ENCODE data around the gene PTPN2.
A peak's percentile ranks its signal among the peaks of the same experiment; 100 is the strongest.

The PTPN2 gene

DNA sequence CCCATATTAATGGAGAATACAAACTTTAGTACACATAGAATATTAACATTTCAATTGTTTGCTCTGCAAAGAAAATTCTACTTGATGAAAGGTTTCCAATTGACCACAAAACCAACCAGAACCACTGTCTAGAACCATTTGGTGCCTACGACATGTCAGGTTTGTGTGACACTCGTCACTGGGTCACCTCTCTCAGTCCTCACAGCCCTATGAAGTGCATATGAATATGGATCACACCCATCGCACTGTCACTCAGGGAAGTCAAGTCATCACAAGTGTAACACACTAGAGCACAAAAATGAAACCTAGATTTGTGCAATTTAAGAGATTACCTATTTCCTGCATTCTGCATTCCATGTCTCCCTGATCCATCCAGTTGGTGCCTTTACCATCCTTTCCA lies 43.7 kb downstream of the PTPN2 start:
- Histone ChIP-seq H3K9me3 (ENCODE audit: insufficient read depth, low read depth, low read length) (no peaks in the 10 kb centered on the region), H3K36me3 (ENCODE audit: control insufficient read depth in 1 of 2, insufficient read depth in 2 of 2, low read length in 2 of 2) (peaks cover 0 to 2% of the 10 kb centered on the region in 2 experiments), H3K18ac (ENCODE audit: low read length) (no peak overlapping the region), H3K79me2 (ENCODE audit: control insufficient read depth, insufficient read depth, low read length, poor library complexity) (no peaks in the 10 kb centered on the region), H4K12ac (ENCODE audit: low read depth, low read length) (no peak overlapping the region), H3K4ac (ENCODE audit: low read depth, low read length) (no peak overlapping the region), H3K4me1 (ENCODE audit: control insufficient read depth in 1 of 2, insufficient read depth in 2 of 2, low read length in 2 of 2) (peaks cover 7% of the 10 kb centered on the region in 2 experiments), H3K79me1 (ENCODE audit: low read length) (no peaks in the 10 kb centered on the region), H2BK12ac (ENCODE audit: low read length) (no peak overlapping the region), H4K91ac (ENCODE audit: low read depth, low read length) (no peak overlapping the region), H2BK120ac (ENCODE audit: insufficient read depth, low read length, poor library complexity) (no peak overlapping the region), H3K27ac (ENCODE audit: low read depth, low read length) (no peak overlapping the region), H3K14ac (ENCODE audit: low read length) (no peak overlapping the region), H3K4me3 (ENCODE audit: low read depth, low read length) (no peak overlapping the region), H2BK5ac (ENCODE audit: low read depth, low read length, poor library complexity) (no peak overlapping the region), H2AK5ac (ENCODE audit: low read length) (no peak overlapping the region), H3K27me3 (ENCODE audit: insufficient read depth, low read length) (no peaks in the 10 kb centered on the region), H4K8ac (ENCODE audit: low read depth, low read length) (no peak overlapping the region), H3K4me2 (ENCODE audit: low read length) (no peak overlapping the region), H2AFZ (ENCODE audit: insufficient read depth, low read length, poor library complexity) (no peak overlapping the region), H3K23ac (ENCODE audit: low read length) (no peak overlapping the region), H3K9ac (ENCODE audit: low read length) (no peak overlapping the region)
- no CpG with 5 or more reads among the region's 3 CpGs for WGBS (ENCODE audit: extremely low coverage, insufficient coverage, insufficient read length)
- no peak for DNase-seq

DNA sequence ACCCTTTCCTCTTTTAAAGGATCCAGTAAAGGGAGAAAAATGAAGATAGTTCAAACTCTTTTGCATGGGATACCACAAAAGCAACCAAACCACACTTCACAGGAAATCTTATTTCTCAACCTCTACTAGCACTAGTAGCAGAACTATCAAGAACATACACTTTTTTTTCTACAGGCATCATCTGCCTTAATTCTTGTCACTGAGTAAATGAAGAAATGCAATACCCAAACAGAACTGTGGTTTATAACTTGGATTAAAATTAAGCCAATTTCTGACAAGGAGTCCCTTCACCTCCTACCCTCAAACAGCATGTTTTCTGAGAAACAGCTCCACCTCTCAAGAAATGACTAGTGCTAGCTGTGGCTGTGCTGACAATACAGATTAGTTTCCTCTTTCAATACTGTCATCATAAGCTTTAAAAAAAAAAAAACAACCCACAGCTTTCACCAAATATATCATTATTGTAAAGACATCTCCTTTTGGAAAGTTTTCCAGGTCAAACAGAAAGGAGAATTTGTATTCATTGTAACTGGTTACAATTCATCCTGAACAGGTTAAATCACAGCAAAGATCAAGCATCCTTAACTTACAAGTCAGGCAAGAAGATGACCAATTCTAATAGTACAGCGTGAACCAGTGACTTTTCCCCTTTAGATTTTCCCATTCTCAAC lies 44.4 kb downstream of the PTPN2 start:
- Histone ChIP-seq H3K79me2 (ENCODE audit: control insufficient read depth, insufficient read depth, low read length, poor library complexity) (no peaks in the 10 kb centered on the region), H3K4me3 (ENCODE audit: low read depth, low read length) (no peak overlapping the region), H2AFZ (ENCODE audit: insufficient read depth, low read length, poor library complexity) (no peak overlapping the region), H4K12ac (ENCODE audit: low read depth, low read length) (no peak overlapping the region), H3K23ac (ENCODE audit: low read length) (no peak overlapping the region), H4K91ac (ENCODE audit: low read depth, low read length) (no peak overlapping the region), H3K36me3 (ENCODE audit: control insufficient read depth in 1 of 2, insufficient read depth in 2 of 2, low read length in 2 of 2) (peaks cover 2% of the 10 kb centered on the region in 2 experiments), H2BK5ac (ENCODE audit: low read depth, low read length, poor library complexity) (no peak overlapping the region), H3K18ac (ENCODE audit: low read length) (no peak overlapping the region), H3K27ac (ENCODE audit: low read depth, low read length) (no peak overlapping the region), H3K4me1 (ENCODE audit: control insufficient read depth in 1 of 2, insufficient read depth in 2 of 2, low read length in 2 of 2) (peaks cover 7% of the 10 kb centered on the region in 2 experiments), H3K9ac (ENCODE audit: low read length) (no peak overlapping the region), H2BK12ac (ENCODE audit: low read length) (no peak overlapping the region), H3K14ac (ENCODE audit: low read length) (no peak overlapping the region), H4K8ac (ENCODE audit: low read depth, low read length) (no peak overlapping the region), H2AK5ac (ENCODE audit: low read length) (no peak overlapping the region), H3K4ac (ENCODE audit: low read depth, low read length) (no peak overlapping the region), H3K9me3 (ENCODE audit: insufficient read depth, low read depth, low read length) (no peaks in the 10 kb centered on the region), H2BK120ac (ENCODE audit: insufficient read depth, low read length, poor library complexity) (no peak overlapping the region), H3K27me3 (ENCODE audit: insufficient read depth, low read length) (no peaks in the 10 kb centered on the region), H3K79me1 (ENCODE audit: low read length) (no peaks in the 10 kb centered on the region), H3K4me2 (ENCODE audit: low read length) (no peak overlapping the region)
- no peak for DNase-seq
- WGBS (ENCODE audit: extremely low coverage, insufficient coverage, insufficient read length) = no CpG with 5 or more reads among the region's 1 CpG

- Histone ChIP-seq H2BK5ac (ENCODE audit: low read depth, low read length, poor library complexity) (no peak overlapping the region), H4K91ac (ENCODE audit: low read depth, low read length) (no peak overlapping the region), H3K18ac (ENCODE audit: low read length) (no peak overlapping the region), H3K14ac (ENCODE audit: low read length) (no peak overlapping the region), H3K36me3 (ENCODE audit: control insufficient read depth in 1 of 2, insufficient read depth in 2 of 2, low read length in 2 of 2) (peaks cover 2% of the 10 kb centered on the region in 2 experiments), H3K79me2 (ENCODE audit: control insufficient read depth, insufficient read depth, low read length, poor library complexity) (no peaks in the 10 kb centered on the region), H2AK5ac (ENCODE audit: low read length) (no peak overlapping the region), H3K4me1 (ENCODE audit: control insufficient read depth in 1 of 2, insufficient read depth in 2 of 2, low read length in 2 of 2) (peaks cover 7% of the 10 kb centered on the region in 2 experiments), H4K8ac (ENCODE audit: low read depth, low read length) (no peak overlapping the region), H3K4me3 (ENCODE audit: low read depth, low read length) (no peak overlapping the region), H3K27me3 (ENCODE audit: insufficient read depth, low read length) (no peaks in the 10 kb centered on the region), H3K23ac (ENCODE audit: low read length) (no peak overlapping the region), H3K79me1 (ENCODE audit: low read length) (no peaks in the 10 kb centered on the region), H2AFZ (ENCODE audit: insufficient read depth, low read length, poor library complexity) (no peak overlapping the region), H3K4ac (ENCODE audit: low read depth, low read length) (no peak overlapping the region), H3K9me3 (ENCODE audit: insufficient read depth, low read depth, low read length) (no peaks in the 10 kb centered on the region), H3K9ac (ENCODE audit: low read length) (no peak overlapping the region), H2BK120ac (ENCODE audit: insufficient read depth, low read length, poor library complexity) (no peak overlapping the region), H3K27ac (ENCODE audit: low read depth, low read length) (no peak overlapping the region), H2BK12ac (ENCODE audit: low read length) (no peak overlapping the region), H4K12ac (ENCODE audit: low read depth, low read length) (no peak overlapping the region), H3K4me2 (ENCODE audit: low read length) (no peak overlapping the region)
- no CpG with 5 or more reads among the region's 2 CpGs for WGBS (ENCODE audit: extremely low coverage, insufficient coverage, insufficient read length)
- DNase-seq = no peak
Measured at GRCh38 chr18:12839057-12839525, 44.9 kb downstream of the PTPN2 start.

DNA sequence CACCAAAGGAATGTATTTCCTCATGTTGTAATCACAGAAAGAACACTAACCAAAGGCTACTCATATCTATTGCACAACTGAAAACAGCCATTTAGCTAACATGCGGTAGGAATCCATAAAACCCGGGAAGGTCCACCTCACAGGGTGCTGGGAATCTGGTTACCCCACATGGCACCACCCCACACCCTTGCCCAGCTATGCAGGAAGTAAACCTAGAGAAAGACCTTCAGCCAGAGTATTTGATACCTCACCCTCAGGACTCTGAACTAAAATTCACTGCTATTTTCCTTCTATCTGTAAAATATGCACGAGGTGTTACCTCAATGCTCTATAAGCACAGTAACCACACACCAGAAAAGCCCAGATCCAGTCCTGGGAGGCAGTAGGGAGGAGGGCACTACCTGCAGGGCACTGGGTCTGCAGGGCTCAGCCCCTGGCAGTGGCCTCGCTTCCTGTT lies 45.8 kb downstream of the PTPN2 start:
- no peak overlapping the region for H3K14ac ChIP-seq (ENCODE audit: low read length)
- H3K9ac ChIP-seq (ENCODE audit: low read length) = no peak overlapping the region
- no peak overlapping the region for H3K4me2 ChIP-seq (ENCODE audit: low read length)

More for the DNA sequence above, 45.8 kb downstream of the PTPN2 start:
- Histone ChIP-seq H3K4me3 (ENCODE audit: low read depth, low read length) (no peak overlapping the region), H3K23ac (ENCODE audit: low read length) (no peak overlapping the region), H3K79me2 (ENCODE audit: control insufficient read depth, insufficient read depth, low read length, poor library complexity) (no peaks in the 10 kb centered on the region), H3K27me3 (ENCODE audit: insufficient read depth, low read length) (no peaks in the 10 kb centered on the region), H4K12ac (ENCODE audit: low read depth, low read length) (no peak overlapping the region), H2BK5ac (ENCODE audit: low read depth, low read length, poor library complexity) (no peak overlapping the region), H4K8ac (ENCODE audit: low read depth, low read length) (no peak overlapping the region), H2AFZ (ENCODE audit: insufficient read depth, low read length, poor library complexity) (no peak overlapping the region), H2AK5ac (ENCODE audit: low read length) (no peak overlapping the region), H3K36me3 (ENCODE audit: control insufficient read depth in 1 of 2, insufficient read depth in 2 of 2, low read length in 2 of 2) (peaks cover 2% of the 10 kb centered on the region in 2 experiments), H3K4ac (ENCODE audit: low read depth, low read length) (peak overlapping the region; percentile 71), H3K4me1 (ENCODE audit: control insufficient read depth in 1 of 2, insufficient read depth in 2 of 2, low read length in 2 of 2) (peaks cover 4% of the 10 kb centered on the region in 2 experiments), H3K79me1 (ENCODE audit: low read length) (no peaks in the 10 kb centered on the region), H2BK12ac (ENCODE audit: low read length) (peak overlapping the region; percentile 67), H2BK120ac (ENCODE audit: insufficient read depth, low read length, poor library complexity) (no peak overlapping the region), H4K91ac (ENCODE audit: low read depth, low read length) (no peak overlapping the region), H3K9me3 (ENCODE audit: insufficient read depth, low read depth, low read length) (no peaks in the 10 kb centered on the region), H3K18ac (ENCODE audit: low read length) (peak overlapping the region; percentile 82), H3K27ac (ENCODE audit: low read depth, low read length) (no peak overlapping the region)
- WGBS (ENCODE audit: extremely low coverage, insufficient coverage, insufficient read length) = no CpG with 5 or more reads among the region's 4 CpGs
- peak; percentile 65 to 88 for DNase-seq

All from trophoblast cell (in vitro differentiated cells and primary cell).